Inferior parietal cortex (tissue), 1 donor: ENCODE results near the gene TNNC2.
A peak's percentile ranks its signal among the peaks of the same experiment; 100 is the strongest.
"Not testable (repeated sequence)": the region's sequence is repeated elsewhere in the genome, so short reads cannot be mapped to it uniquely, and the experiment has no call there.

Experiments
- DNase-seq: peaks from one replicate; pipeline ENCODE4 v3.0.0-alpha.2; 2016; ENCODE audit errors: extremely low spot score

Gene TNNC2

GRCh38 chr20:45827030-45827652, at the start of gene TNNC2:
Gene TNNC2 (minus strand): TSS chr20:45827312. CDS start chr20:45827248, 64 bp downstream.
- DNase-seq = no peak

GRCh38 chr20:45874576-45874975, 47.5 kb upstream of the TNNC2 start:
- DNase-seq = no peak

DNA sequence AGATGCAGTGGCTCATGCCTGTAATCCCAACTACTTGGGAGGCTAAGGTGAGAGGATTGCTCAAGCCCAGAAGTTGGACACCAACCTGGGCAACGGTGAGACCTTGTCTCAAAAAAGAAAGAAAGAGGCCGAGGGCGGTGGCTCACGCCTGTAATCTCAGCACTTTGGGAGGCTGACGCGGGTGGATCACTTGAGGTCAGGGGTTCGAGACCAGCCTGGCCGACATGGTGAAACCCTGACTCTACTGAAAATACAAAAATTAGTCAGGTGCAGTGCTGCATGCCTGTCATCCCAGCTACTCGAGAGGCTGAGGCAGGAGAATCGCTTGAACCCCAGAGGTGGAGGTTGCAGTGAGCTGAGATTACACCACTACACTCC, 47.0 kb upstream of the TNNC2 start:
- DNase-seq = not testable (repeated sequence)

- DNase-seq = no peak
These were observed 46.4 kb upstream of the TNNC2 start for GRCh38 chr20:45873409-45874103.

- no peak for DNase-seq
These were observed 45.5 kb upstream of the TNNC2 start for GRCh38 chr20:45872626-45873025.

GRCh38 chr20:45867819-45868176, 40.7 kb upstream of the TNNC2 start:
- DNase-seq = no peak

DNA sequence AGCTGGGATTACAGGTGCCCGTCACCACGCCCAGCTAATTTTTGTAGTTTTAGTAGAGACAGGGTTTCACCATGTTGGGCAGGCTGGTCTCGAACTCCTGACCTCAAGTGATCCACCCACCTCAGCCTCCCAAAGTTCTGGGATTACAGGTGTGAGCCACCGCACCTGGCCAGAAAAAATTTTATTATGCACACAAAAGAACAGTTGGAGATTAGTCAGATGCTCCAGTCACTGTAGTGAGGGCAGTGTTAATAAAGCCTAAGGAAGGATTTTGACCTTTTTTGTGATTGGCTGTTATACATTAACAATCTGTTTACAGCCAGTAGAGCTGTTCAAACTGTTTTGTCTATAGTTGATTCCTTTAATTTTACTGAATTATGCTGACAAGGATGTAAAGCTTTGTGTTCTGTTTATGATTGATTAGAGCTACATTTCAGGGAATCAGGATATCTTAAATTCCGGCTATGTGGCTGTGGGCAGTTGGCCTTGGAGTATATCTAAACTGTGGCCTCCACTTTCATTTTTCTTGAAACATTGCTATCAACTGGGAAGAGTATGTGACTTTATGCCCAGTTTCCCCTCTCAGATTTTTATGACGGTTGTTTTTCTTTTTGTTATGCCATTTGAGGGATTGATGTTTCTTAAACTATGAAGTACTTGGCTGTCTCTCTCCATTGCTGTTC, 40.2 kb upstream of the TNNC2 start:
- no peak for DNase-seq

DNA sequence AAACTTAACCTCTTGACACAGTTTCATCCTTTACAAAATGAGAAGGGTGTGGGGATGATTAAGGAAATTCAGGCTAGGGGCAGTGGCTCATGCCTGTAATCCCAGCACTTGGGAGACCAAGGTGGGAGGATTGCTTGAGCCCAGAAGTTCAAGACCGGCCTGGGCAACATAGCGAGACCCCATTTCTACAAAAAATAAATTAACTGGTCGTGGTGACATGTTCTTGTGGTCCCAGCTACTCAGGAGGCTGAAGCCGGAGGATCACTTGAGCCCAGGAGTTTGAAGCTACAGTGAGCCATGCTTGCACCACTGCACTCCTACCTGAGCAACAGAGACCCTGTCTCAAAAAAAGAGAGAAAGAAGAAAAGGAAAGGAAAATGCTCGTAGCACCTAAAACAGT, 39.3 kb upstream of the TNNC2 start:
- DNase-seq = no peak

DNA sequence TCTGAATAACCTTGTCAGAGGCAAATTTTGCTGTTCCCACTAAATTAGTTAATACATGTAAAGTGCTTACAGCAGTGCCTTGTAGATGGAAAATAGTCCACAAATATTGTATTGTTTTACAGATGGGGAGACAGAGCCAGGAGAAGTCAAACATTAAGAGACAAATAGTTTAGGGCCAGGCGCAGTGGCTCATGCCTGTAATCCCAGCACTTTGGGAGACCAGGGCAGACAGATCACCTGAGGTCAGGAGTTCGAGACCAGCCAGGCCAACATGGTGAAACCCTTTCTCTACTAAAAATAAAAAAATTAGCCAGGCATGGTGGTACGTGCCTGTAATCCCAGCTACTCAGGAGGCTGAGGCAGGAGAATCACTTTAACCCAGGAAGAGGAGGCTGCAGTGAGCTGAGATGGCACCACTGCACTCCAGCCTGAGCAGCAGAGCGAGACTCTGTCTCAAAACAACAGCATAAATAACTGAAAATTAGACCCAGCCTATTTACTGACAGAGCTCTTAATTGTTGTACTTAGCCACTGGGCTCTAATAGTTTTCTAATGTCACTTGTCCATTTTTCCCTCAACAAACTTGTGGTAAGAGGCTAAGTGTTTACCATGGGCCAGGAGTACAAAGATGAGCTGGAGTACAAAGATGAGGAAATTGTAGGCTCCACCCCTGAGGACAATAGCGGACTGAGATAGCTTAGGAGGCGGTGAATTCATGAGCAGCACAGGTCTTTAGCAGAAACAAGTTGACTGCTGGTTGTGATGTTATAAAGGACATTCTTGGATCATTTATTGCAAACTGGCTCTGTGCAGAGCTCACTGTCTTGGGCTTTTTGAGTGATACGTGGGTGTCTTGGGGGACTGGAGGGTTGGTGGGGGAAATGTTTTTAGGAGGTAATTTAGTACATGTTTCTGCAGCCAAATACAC, 36.7 kb upstream of the TNNC2 start:
- no peak for DNase-seq

DNA sequence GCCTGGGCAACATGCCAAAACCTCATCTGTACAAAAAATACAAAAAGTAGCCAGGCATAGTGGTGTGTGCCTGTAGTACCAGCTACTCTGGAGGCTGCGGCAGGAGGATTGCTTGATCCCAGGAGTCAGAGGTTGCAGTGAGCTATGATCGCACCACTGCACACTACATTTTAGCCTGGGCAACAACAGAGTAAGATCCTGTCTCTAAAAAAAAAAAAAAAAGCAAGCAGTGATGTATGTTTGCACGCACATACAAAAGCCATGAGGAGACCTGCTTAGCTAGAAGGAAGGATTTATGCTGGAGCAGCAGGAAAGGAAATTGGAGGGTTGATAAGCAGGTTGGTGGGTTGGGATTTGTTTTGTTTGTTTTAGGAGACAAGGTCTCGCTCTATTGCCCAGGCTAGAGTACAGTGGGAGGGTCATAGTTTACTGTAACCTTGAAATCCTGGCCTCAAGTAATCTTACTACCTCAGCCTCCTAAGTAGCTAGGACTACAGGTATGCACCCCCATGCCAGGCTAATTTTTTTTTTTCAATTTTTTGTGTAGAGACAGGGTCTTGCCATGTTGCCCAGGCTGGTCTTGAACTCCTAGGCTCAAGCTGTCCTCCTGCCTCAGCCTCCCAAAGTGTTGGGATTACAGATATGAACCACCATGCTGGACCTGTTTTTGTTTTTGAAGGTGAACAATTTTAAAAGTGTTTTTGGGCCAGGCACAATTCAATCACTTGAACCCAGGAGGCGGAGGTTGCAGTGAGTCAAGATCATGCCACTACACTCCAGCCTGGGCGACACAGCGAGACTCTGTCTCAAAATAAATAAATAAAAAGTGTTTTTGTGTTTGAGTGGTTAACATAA, 34.3 kb upstream of the TNNC2 start:
- no peak for DNase-seq

DNA sequence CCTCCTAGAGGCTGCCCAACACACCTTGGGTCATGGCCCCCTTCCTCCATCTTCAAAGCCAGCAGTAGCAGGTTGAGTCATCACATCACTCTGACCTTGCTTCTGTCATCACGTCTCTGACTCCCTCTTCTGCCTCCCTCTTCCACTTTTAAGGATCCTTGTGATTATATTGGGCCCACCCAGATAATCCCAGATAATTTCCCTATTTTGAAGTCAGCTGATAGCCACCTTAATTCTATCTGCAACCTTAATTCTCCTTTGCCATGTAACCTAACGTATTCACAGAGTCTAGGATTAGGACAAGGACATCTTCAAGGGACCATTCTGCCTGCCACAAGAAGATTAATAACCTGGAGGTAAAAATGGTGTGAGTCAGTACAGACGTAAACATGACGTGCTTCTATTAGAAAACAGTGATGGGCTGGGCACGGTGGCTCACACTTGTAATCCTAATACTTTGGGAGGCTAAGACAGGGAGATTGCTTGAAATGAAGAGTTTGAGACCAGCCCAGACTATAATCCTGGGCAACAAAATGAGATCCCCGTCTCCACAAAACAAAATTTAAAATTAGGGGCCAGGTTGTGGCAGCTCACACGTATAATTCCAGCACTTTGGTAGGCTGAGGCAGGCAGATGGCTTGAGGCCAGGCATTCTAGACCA, 33.6 kb upstream of the TNNC2 start:
- DNase-seq = no peak

GRCh38 chr20:45859916-45860315, 32.8 kb upstream of the TNNC2 start:
- DNase-seq = no peak

GRCh38 chr20:45857882-45858216, 30.7 kb upstream of the TNNC2 start:
- no peak for DNase-seq

GRCh38 chr20:45857114-45857881, 30.2 kb upstream of the TNNC2 start, which contains the start of the genes ACOT8 and ZSWIM3:
Gene ACOT8 (minus strand): TSS chr20:45857392. CDS start chr20:45857315, 77 bp downstream.
Gene ZSWIM3 (plus strand): TSS chr20:45857614. CDS start chr20:45857826, 212 bp downstream.
- peak; percentile 100 for DNase-seq

DNA sequence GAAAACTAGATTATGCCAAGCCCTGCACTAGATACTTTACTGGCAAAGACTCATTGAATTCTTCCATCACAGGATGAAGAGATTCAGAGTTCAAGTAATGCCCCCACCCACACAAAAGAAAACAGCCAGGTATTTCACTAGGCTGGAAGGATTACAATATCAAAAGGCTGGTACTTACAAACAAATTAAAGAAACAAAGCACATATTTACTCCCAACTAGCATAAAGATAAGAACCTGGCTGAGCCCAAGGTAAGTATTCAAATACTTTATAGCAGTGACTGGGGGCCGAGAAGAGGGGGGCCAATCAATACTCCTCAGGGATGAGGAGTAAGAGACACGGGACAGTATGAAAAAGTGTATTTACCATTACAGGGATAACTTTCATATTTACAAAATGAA, 26.4 kb upstream of the TNNC2 start:
- DNase-seq = no peak

DNA sequence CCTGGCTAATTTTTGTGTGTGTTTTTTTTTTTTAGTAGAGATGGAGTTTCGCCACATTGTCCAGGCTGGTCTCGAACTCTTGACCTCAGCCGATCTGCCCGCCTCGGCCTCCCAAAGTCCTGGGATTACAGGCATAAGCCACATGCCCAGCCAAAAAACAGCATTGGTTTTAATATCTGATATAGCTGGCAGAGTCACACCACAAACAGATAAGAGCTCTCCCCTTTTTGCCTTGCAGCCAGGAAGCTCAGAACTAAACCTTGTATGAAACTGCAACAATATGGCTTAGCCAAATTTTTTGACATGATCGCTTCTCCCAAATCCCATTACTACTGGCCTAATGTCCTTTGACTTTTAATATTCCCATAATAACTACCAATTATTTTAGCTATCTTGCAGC, 25.2 kb upstream of the TNNC2 start:
- no peak for DNase-seq

GRCh38 chr20:45851501-45851900, 24.4 kb upstream of the TNNC2 start:
- no peak for DNase-seq

- no peak for DNase-seq
These were observed 23.8 kb upstream of the TNNC2 start for GRCh38 chr20:45850926-45851325.

DNA sequence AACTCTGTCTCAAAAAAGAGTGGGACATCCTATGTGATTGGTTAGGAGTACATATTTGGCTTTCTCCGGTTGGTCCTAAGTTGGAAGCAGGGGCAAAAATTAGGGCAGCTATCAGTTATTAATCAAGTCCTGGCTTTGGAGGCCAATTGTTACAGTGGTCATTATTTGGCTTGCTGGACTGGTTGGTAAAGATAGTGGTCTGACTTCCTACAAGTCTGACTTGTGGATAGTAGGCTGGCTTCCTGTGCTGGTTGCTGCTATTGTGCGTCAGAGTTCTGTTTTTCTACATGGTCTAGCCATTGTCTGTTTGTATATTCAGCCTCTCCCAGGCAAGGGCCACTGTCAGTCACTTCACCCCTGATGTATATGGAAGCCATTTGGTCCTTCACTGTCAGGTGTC, 23.1 kb upstream of the TNNC2 start:
- no peak for DNase-seq
